GM12878 (cell line): ENCODE measurements around the gene HCK.

Source experiments
- CHD2 ChIP-seq: IDR thresholded peaks from 2 replicates; pipeline ENCODE4 v1.6.1; 2011; ENCODE audit warnings: low read depth, low read length, improper control_type of control experiment, borderline replicate concordance
- CTCF ChIP-seq, 3 experiments: IDR thresholded peaks in 2 of 3; conservative IDR thresholded peaks in 1 of 3; 2 replicates each; pipeline ENCODE4 v1.5.1; 2011; ENCODE audit warnings: low read depth in 3 of 3, low read length in 3 of 3, mild to moderate bottlenecking in 3 of 3, control low read depth in 2 of 3, moderate library complexity in 2 of 3, inconsistent platforms in 1 of 3, mixed read lengths in 1 of 3; ENCODE audit not compliant: control insufficient read depth in 2 of 3, insufficient read depth in 1 of 3; ENCODE audit errors: extremely low read depth in 1 of 3
- ESRRA ChIP-seq: IDR thresholded peaks from 2 replicates; pipeline ENCODE4 v1.6.1; 2012; ENCODE audit warnings: mild to moderate bottlenecking, low read length, improper control_type of control experiment
- EZH2 ChIP-seq: IDR thresholded peaks from 2 replicates; pipeline ENCODE4 v1.6.1; 2012; ENCODE audit warnings: low read depth, mild to moderate bottlenecking, control low read depth, inconsistent platforms, low read length, borderline replicate concordance; ENCODE audit not compliant: control insufficient read depth
- HSF1 ChIP-seq: fragments of 150-350 bp; IDR thresholded peaks from 2 replicates; pipeline ENCODE4 v1.6.1; 2014; ENCODE audit warnings: mild to moderate bottlenecking, low read depth, low read length
- JUNB ChIP-seq: IDR thresholded peaks from 2 replicates; pipeline ENCODE4 v1.6.1; 2016; ENCODE audit warnings: antibody characterized with exemption, mild to moderate bottlenecking
- NFYA ChIP-seq: IDR thresholded peaks from 2 replicates; pipeline ENCODE4 v1.6.1; 2011; ENCODE audit warnings: low read depth, mild to moderate bottlenecking, low read length, improper control_type of control experiment, borderline replicate concordance
- NRF1 ChIP-seq: conservative IDR thresholded peaks from 2 replicates; pipeline ENCODE4 v1.6.1; 2011; ENCODE audit warnings: mild to moderate bottlenecking, low read depth, low read length, improper control_type of control experiment
- POLR2A ChIP-seq: IDR thresholded peaks from 2 replicates; pipeline ENCODE4 v1.6.1; 2011; ENCODE audit warnings: low read depth, mild to moderate bottlenecking, low read length
- POLR2AphosphoS5 ChIP-seq: IDR thresholded peaks from 2 replicates; pipeline ENCODE4 v1.6.1; 2011; ENCODE audit warnings: mild to moderate bottlenecking, low read length, inconsistent platforms
- RELB ChIP-seq: fragments of 450-650 bp; IDR thresholded peaks from 2 replicates; pipeline ENCODE4 v1.6.1; 2017; ENCODE audit warnings: low read depth, mild to moderate bottlenecking, moderate library complexity
- SMC3 ChIP-seq: IDR thresholded peaks from 2 replicates; pipeline ENCODE4 v1.6.1; 2011; ENCODE audit warnings: low read length, improper control_type of control experiment, borderline replicate concordance
- TAF1 ChIP-seq: IDR thresholded peaks from 2 replicates; pipeline ENCODE4 v1.6.1; 2011; ENCODE audit warnings: mild to moderate bottlenecking, low read depth, low read length, borderline replicate concordance
- ZBTB33 ChIP-seq: fragments of 450-650 bp; IDR thresholded peaks from 2 replicates; pipeline ENCODE4 v1.6.1; 2017; ENCODE audit warnings: mild to moderate bottlenecking

GRCh38 chr20:32028647-32029372, 23.2 kb upstream of the HCK start:
- no peak for TF ChIP-seq NFYA
- TF ChIP-seq POLR2AphosphoS5: no peak
- no peak for TF ChIP-seq JUNB
- no peak for TF ChIP-seq ESRRA
- TF ChIP-seq CTCF (IDR thresholded peaks at IDR 0.05 in 2 of 3, conservative IDR thresholded peaks at IDR 0.05 in 1 of 3; ENCODE audit: control insufficient read depth in 2 of 3, extremely low read depth in 1 of 3, insufficient read depth in 1 of 3, low read depth in 3 of 3, low read length in 3 of 3): no peak
- TF ChIP-seq ZBTB33: no peak
- TF ChIP-seq CHD2: no peak
- no peak for TF ChIP-seq POLR2A
- TF ChIP-seq HSF1: no peak
- TF ChIP-seq TAF1: no peak
- TF ChIP-seq RELB: no peak
- TF ChIP-seq SMC3: no peak
- no peak for TF ChIP-seq NRF1
- TF ChIP-seq EZH2: no peak
